ENCODE data around the gene CCHCR1.

Gene CCHCR1

GRCh38 chr6:31112478-31112877, 45.1 kb downstream of the CCHCR1 start, which contains the start of gene C6orf15:
TSS of gene C6orf15 (minus strand) at chr6:31112575. CDS start at chr6:31112555, 20 bp downstream.
- Histone ChIP-seq H3K9me3 (ENCODE audit: control insufficient read depth in 5 of 5, low read length in 5 of 5) (no peaks in the 10 kb centered on the region), H3K4me3 (ENCODE audit: low read depth in 1 of 5, low read length in 5 of 5) (no peak within 1 kb of the TSS), H3K4me1 (ENCODE audit: control insufficient read depth in 5 of 5, insufficient read depth in 5 of 5, low read length in 5 of 5) (peaks cover 5 to 39% (median 32%) of the 10 kb centered on the region in 5 donors), H3K36me3 (ENCODE audit: control insufficient read depth in 5 of 5, insufficient read depth in 5 of 5, low read length in 5 of 5) (no peaks in the 10 kb centered on the region), H3K27ac (ENCODE audit: low read depth, low read length) (no peak within 1 kb of the TSS), H3K27me3 (ENCODE audit: control insufficient read depth in 5 of 5, insufficient read depth in 4 of 5, low read length in 5 of 5) (peaks cover 0 to 20% (median 11%) of the 10 kb centered on the region in 5 donors), H3K9ac (ENCODE audit: low read length in 5 of 5) (no peak within 1 kb of the TSS)

GRCh38 chr6:31111712-31112111, 45.9 kb downstream of the CCHCR1 start:
- no peak overlapping the region for H3K4me3 ChIP-seq (ENCODE audit: low read depth in 1 of 5, low read length in 5 of 5)
- no peak overlapping the region for H3K27ac ChIP-seq (ENCODE audit: low read depth, low read length)
- H3K36me3 ChIP-seq (ENCODE audit: control insufficient read depth in 5 of 5, insufficient read depth in 5 of 5, low read length in 5 of 5) = no peaks in the 10 kb centered on the region
- peaks cover 0 to 17% (median 11%) of the 10 kb centered on the region in 5 donors for H3K27me3 ChIP-seq (ENCODE audit: control insufficient read depth in 5 of 5, insufficient read depth in 4 of 5, low read length in 5 of 5)
- H3K9me3 ChIP-seq (ENCODE audit: control insufficient read depth in 5 of 5, low read length in 5 of 5) = no peaks in the 10 kb centered on the region
- no peak overlapping the region for H3K9ac ChIP-seq (ENCODE audit: low read length in 5 of 5)
- peaks cover 0 to 31% (median 25%) of the 10 kb centered on the region in 5 donors for H3K4me1 ChIP-seq (ENCODE audit: control insufficient read depth in 5 of 5, insufficient read depth in 5 of 5, low read length in 5 of 5)

GRCh38 chr6:31110825-31111582, 46.6 kb downstream of the CCHCR1 start:
- Histone ChIP-seq H3K36me3 (ENCODE audit: control insufficient read depth in 5 of 5, insufficient read depth in 5 of 5, low read length in 5 of 5) (no peaks in the 10 kb centered on the region), H3K27ac (ENCODE audit: low read depth, low read length) (no peak overlapping the region), H3K9me3 (ENCODE audit: control insufficient read depth in 5 of 5, low read length in 5 of 5) (no peaks in the 10 kb centered on the region), H3K27me3 (ENCODE audit: control insufficient read depth in 5 of 5, insufficient read depth in 4 of 5, low read length in 5 of 5) (peaks cover 0 to 15% (median 11%) of the 10 kb centered on the region in 5 donors), H3K4me1 (ENCODE audit: control insufficient read depth in 5 of 5, insufficient read depth in 5 of 5, low read length in 5 of 5) (peaks cover 0 to 24% (median 18%) of the 10 kb centered on the region in 5 donors), H3K4me3 (ENCODE audit: low read depth in 1 of 5, low read length in 5 of 5) (no peak overlapping the region), H3K9ac (ENCODE audit: low read length in 5 of 5) (no peak overlapping the region)

GRCh38 chr6:31107052-31107451, 50.5 kb downstream of the CCHCR1 start:
- H3K9me3 ChIP-seq (ENCODE audit: control insufficient read depth in 5 of 5, low read length in 5 of 5) = no peaks in the 10 kb centered on the region
- no peak overlapping the region for H3K27ac ChIP-seq (ENCODE audit: low read depth, low read length)
- no peak overlapping the region for H3K9ac ChIP-seq (ENCODE audit: low read length in 5 of 5)
- no peaks in the 10 kb centered on the region for H3K36me3 ChIP-seq (ENCODE audit: control insufficient read depth in 5 of 5, insufficient read depth in 5 of 5, low read length in 5 of 5)
- H3K27me3 ChIP-seq (ENCODE audit: control insufficient read depth in 5 of 5, insufficient read depth in 4 of 5, low read length in 5 of 5) = peaks cover 0 to 10% (median 6%) of the 10 kb centered on the region in 5 donors
- H3K4me1 ChIP-seq (ENCODE audit: control insufficient read depth in 5 of 5, insufficient read depth in 5 of 5, low read length in 5 of 5) = no peaks in the 10 kb centered on the region
- no peak overlapping the region for H3K4me3 ChIP-seq (ENCODE audit: low read depth in 1 of 5, low read length in 5 of 5)

GRCh38 chr6:31103136-31103535, 54.5 kb downstream of the CCHCR1 start:
- H3K27ac ChIP-seq (ENCODE audit: low read depth, low read length) = no peak overlapping the region
- H3K9ac ChIP-seq (ENCODE audit: low read length in 5 of 5) = no peak overlapping the region
- no peaks in the 10 kb centered on the region for H3K36me3 ChIP-seq (ENCODE audit: control insufficient read depth in 5 of 5, insufficient read depth in 5 of 5, low read length in 5 of 5)
- H3K9me3 ChIP-seq (ENCODE audit: control insufficient read depth in 5 of 5, low read length in 5 of 5) = no peaks in the 10 kb centered on the region
- H3K27me3 ChIP-seq (ENCODE audit: control insufficient read depth in 5 of 5, insufficient read depth in 4 of 5, low read length in 5 of 5) = no peaks in the 10 kb centered on the region
- no peak overlapping the region for H3K4me3 ChIP-seq (ENCODE audit: low read depth in 1 of 5, low read length in 5 of 5)
- no peaks in the 10 kb centered on the region for H3K4me1 ChIP-seq (ENCODE audit: control insufficient read depth in 5 of 5, insufficient read depth in 5 of 5, low read length in 5 of 5)

GRCh38 chr6:31098449-31098938, 59.1 kb downstream of the CCHCR1 start:
- H3K4me1 ChIP-seq (ENCODE audit: control insufficient read depth in 5 of 5, insufficient read depth in 5 of 5, low read length in 5 of 5) = peaks cover 4 to 24% (median 14%) of the 10 kb centered on the region in 5 donors
- no peaks in the 10 kb centered on the region for H3K9me3 ChIP-seq (ENCODE audit: control insufficient read depth in 5 of 5, low read length in 5 of 5)

GRCh38 chr6:31096656-31097055, 60.9 kb downstream of the CCHCR1 start:
- no peaks in the 10 kb centered on the region for H3K9me3 ChIP-seq (ENCODE audit: control insufficient read depth in 5 of 5, low read length in 5 of 5)
- no peak overlapping the region for H3K9ac ChIP-seq (ENCODE audit: low read length in 5 of 5)
- peaks cover 4 to 31% (median 14%) of the 10 kb centered on the region in 5 donors for H3K4me1 ChIP-seq (ENCODE audit: control insufficient read depth in 5 of 5, insufficient read depth in 5 of 5, low read length in 5 of 5)
- no peaks in the 10 kb centered on the region for H3K36me3 ChIP-seq (ENCODE audit: control insufficient read depth in 5 of 5, insufficient read depth in 5 of 5, low read length in 5 of 5)
- H3K27ac ChIP-seq (ENCODE audit: low read depth, low read length) = no peak overlapping the region
- no peak overlapping the region for H3K4me3 ChIP-seq (ENCODE audit: low read depth in 1 of 5, low read length in 5 of 5)
- H3K27me3 ChIP-seq (ENCODE audit: control insufficient read depth in 5 of 5, insufficient read depth in 4 of 5, low read length in 5 of 5) = no peaks in the 10 kb centered on the region

More at GRCh38 chr6:31098449-31098938, 59.1 kb downstream of the CCHCR1 start:
- no peaks in the 10 kb centered on the region for H3K27me3 ChIP-seq (ENCODE audit: control insufficient read depth in 5 of 5, insufficient read depth in 4 of 5, low read length in 5 of 5)
- H3K4me3 ChIP-seq (ENCODE audit: low read depth in 1 of 5, low read length in 5 of 5) = no peak overlapping the region
- no peak overlapping the region for H3K27ac ChIP-seq (ENCODE audit: low read depth, low read length)
- H3K9ac ChIP-seq (ENCODE audit: low read length in 5 of 5) = no peak overlapping the region
- H3K36me3 ChIP-seq (ENCODE audit: control insufficient read depth in 5 of 5, insufficient read depth in 5 of 5, low read length in 5 of 5) = no peaks in the 10 kb centered on the region

DNA sequence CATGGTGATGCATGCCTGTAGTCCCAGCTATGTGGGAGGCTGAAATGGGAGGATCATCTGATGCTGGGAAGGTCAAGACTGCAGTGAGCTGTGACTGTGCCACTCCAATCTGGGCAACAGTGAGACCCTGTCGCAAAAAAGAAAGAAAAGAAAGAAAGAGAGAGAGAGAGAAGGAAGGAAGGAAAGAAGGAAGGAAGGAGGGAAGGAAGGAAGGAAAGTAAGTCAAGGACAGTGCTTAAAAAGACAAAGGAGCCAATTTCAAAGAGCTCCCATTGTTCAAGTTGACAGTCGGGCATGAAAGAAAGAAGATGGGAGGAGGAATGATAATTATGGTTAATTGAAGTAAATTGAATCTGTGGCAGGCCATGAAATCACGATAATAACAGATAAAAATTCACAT, 61.4 kb downstream of the CCHCR1 start:
- no peak overlapping the region for H3K9ac ChIP-seq (ENCODE audit: low read length in 5 of 5)
- no peak overlapping the region for H3K27ac ChIP-seq (ENCODE audit: low read depth, low read length)

GRCh38 chr6:31094389-31094881, 63.2 kb downstream of the CCHCR1 start:
- Histone ChIP-seq H3K4me1 (ENCODE audit: control insufficient read depth in 5 of 5, insufficient read depth in 5 of 5, low read length in 5 of 5) (peaks cover 4 to 31% (median 14%) of the 10 kb centered on the region in 5 donors), H3K27me3 (ENCODE audit: control insufficient read depth in 5 of 5, insufficient read depth in 4 of 5, low read length in 5 of 5) (no peaks in the 10 kb centered on the region), H3K9me3 (ENCODE audit: control insufficient read depth in 5 of 5, low read length in 5 of 5) (no peaks in the 10 kb centered on the region), H3K9ac (ENCODE audit: low read length in 5 of 5) (no peak overlapping the region), H3K36me3 (ENCODE audit: control insufficient read depth in 5 of 5, insufficient read depth in 5 of 5, low read length in 5 of 5) (no peaks in the 10 kb centered on the region), H3K4me3 (ENCODE audit: low read depth in 1 of 5, low read length in 5 of 5) (no peak overlapping the region), H3K27ac (ENCODE audit: low read depth, low read length) (no peak overlapping the region)

More for the DNA sequence above, 61.4 kb downstream of the CCHCR1 start:
- Histone ChIP-seq H3K36me3 (ENCODE audit: control insufficient read depth in 5 of 5, insufficient read depth in 5 of 5, low read length in 5 of 5) (no peaks in the 10 kb centered on the region), H3K9me3 (ENCODE audit: control insufficient read depth in 5 of 5, low read length in 5 of 5) (no peaks in the 10 kb centered on the region), H3K4me3 (ENCODE audit: low read depth in 1 of 5, low read length in 5 of 5) (no peak overlapping the region), H3K27me3 (ENCODE audit: control insufficient read depth in 5 of 5, insufficient read depth in 4 of 5, low read length in 5 of 5) (no peaks in the 10 kb centered on the region), H3K4me1 (ENCODE audit: control insufficient read depth in 5 of 5, insufficient read depth in 5 of 5, low read length in 5 of 5) (peaks cover 4 to 31% (median 14%) of the 10 kb centered on the region in 5 donors)

- Histone ChIP-seq H3K36me3 (ENCODE audit: control insufficient read depth in 5 of 5, insufficient read depth in 5 of 5, low read length in 5 of 5) (no peaks in the 10 kb centered on the region), H3K4me3 (ENCODE audit: low read depth in 1 of 5, low read length in 5 of 5) (no peak overlapping the region), H3K4me1 (ENCODE audit: control insufficient read depth in 5 of 5, insufficient read depth in 5 of 5, low read length in 5 of 5) (peaks cover 4 to 31% (median 14%) of the 10 kb centered on the region in 5 donors), H3K9ac (ENCODE audit: low read length in 5 of 5) (no peak overlapping the region), H3K27ac (ENCODE audit: low read depth, low read length) (no peak overlapping the region), H3K27me3 (ENCODE audit: control insufficient read depth in 5 of 5, insufficient read depth in 4 of 5, low read length in 5 of 5) (no peaks in the 10 kb centered on the region), H3K9me3 (ENCODE audit: control insufficient read depth in 5 of 5, low read length in 5 of 5) (no peaks in the 10 kb centered on the region)
Measured at GRCh38 chr6:31092769-31093505, 64.7 kb downstream of the CCHCR1 start.
